IPS DF 4.7 (cell line): ENCODE data around the gene PTGIS.

Source experiments
- DNase-seq: peaks from one replicate; pipeline ENCODE4 v3.0.0-alpha.2; 2013; ENCODE audit warnings: low spot score; ENCODE audit errors: extremely low read depth

Gene PTGIS

DNA sequence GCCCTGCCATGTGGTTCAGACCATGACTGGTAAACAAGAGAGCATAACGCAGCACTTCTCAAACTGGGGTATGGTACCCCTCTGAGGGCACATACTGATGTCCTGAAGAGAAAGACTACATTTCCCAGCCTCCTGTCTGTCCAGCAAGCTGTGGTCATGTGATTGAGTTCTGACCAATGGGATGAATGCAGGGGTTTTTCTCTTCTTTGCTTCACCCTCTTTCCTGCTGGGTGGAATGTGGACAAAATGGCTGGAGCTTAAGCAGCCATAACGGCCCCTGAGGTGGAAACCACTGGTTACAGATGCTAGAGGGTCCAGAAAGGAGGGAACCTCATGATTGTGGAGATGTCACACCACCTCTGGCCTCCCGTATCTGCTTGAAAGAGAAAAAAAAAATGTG is 66.0 kb downstream of the PTGIS start:
- no peak for DNase-seq

DNA sequence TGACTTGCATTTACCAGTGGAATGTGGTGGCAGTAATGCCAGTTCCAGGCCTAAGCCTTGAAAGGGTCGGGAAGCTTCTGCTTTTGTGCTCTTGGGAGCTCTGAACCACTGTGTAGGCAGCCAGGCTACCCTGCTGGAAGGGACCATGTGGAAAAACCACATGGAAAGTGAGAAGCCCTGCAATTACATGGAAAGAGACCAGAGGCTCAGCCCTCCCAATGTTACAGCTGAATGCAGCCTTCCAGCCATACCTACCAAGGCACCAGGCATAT is 70.6 kb downstream of the PTGIS start:
- no peak for DNase-seq

- DNase-seq, result no peak
These were observed 71.2 kb downstream of the PTGIS start for GRCh38 chr20:49496553-49497397.

DNA sequence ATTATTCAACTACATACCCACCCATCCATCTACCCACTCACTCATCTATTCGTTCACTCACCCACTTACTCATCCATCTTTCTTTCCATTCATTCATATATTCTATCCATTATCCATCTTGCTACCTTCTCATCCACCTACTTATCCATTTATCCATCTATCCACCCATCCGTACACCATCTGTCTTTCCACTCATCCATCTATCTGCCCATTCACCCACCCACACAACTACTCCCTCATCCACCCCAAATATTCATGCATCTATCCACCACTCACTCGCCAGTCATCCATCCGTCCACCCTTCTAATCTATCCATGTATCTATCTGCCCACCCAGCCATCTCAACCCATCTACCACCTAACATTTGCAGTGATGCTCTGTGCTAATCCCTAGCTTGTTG is 71.9 kb downstream of the PTGIS start:
- DNase-seq, result no peak

DNA sequence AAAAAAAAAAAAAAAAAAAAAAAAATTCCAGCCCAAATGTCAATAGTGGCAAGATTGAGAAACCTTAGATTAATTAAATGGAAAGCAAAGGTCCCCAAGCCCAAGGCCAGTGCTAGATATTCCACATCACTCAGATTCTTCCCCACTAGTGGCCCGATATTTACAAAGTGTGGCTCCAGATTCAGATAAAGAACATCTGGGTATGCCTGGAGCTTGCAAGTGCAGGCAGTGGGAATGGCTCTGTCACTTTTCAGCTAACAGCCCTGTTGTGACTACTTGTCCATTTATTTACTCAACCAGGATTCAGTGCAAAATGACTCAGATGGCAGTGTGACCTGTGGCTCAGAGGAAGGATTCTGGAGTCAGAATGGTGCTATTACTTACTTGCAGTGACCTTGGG is 77.2 kb downstream of the PTGIS start:
- no peak for DNase-seq

DNA sequence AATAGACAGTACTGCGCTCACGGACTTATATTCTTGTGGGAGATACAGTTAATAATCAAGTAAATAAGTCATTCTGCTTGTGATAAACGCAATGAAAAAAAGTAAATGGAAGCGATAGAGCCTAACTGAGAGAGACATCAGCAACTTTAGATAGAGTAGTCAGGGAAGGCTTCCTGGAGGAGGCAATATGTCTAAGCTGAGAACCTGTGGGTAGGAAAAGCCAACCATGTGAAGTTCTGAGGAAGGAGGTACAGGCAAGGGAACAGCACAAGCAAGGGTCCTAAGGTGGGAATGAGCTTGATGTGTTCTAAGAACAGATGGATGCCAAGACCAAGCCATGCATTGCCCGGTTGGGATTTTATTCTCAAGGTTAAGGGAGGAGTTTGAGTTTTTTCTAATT is 78.2 kb downstream of the PTGIS start:
- DNase-seq, result no peak

- DNase-seq, result no peak
These were observed 81.9 kb downstream of the PTGIS start for GRCh38 chr20:49486064-49486463.

- no peak for DNase-seq
These were observed 82.4 kb downstream of the PTGIS start for GRCh38 chr20:49485563-49485962.

DNA sequence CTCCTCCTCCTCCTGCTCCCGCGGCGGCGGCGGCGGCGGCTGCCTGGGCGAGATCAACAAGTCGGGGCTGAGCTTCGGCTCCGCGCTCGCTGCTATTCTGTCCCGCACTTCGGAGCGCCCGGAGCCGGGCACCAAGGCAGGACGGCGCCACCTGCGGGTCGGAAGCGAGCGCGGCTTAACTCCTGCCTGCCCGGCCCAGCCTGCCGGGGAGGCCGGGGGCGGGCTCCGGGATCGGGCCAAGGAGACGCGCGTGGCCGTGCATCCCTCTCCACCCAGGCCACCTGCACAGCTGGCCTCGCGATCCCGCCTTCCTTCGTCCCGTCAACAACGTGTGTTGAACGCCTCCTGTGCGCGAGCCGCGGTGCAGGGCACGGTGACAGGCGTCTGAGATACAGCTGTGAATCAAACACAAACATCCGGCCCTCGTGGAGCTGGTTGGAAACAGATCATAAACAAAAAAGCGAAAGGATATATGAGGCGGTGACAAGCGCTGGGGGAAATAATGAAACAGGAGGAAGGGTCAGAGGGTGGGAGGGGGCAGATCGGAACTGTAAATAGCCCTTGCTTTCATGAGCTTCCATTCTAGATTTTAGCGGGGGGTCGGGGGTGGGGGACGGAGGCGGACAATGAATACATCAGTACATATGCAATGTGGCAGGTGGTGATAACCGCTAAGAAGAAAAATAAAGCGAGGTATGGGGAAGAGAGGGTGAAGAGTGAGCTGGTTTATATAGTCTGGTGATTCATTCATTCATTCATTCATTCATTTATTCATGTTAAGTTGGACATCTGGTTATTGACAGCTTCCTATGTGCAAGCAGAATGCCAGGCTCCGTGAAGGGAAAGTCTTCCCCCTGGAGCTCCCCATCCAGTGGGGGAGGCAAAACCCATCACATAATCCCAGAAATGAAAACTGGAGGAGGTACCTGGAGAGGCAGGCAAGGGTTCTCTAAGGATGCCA is 83.5 kb downstream of the PTGIS start:
- no peak for DNase-seq

GRCh38 chr20:49483696-49484123 is 84.2 kb downstream of the PTGIS start:
- DNase-seq, result no peak

DNA sequence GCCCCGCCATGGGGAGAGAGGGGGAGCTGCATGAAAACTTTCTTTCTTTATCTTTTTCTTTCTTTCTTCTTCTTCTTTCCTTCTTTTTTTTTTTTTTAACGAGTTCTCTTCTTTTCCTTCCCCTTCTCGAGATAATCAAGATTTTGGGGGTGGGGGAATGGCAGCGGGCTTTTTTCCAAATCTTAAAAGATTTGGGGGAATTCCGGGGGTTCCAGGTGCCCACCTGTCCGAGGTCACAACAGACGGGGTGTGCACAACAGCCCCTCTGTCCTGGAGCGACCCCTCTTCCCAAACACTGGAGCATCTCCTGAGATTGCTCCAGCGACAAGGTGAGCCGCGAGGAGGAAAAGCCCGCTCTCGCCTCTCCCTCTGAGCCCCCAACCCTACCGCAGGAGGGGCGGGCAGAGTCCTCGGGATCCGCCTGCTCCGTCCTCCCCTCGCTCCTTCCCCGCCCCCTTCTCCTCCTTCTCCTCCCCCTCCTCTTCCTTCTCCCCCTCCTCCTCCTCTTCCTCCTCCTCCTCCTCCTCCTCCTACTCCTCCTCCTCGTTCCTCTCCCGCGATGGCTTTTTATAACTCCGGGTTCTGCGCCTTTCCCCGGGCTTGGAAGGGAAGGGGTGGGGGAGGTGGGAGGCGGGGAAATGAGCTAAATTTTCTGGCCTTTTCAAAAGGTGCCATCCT is 84.8 kb downstream of the PTGIS start:
- no peak for DNase-seq

DNA sequence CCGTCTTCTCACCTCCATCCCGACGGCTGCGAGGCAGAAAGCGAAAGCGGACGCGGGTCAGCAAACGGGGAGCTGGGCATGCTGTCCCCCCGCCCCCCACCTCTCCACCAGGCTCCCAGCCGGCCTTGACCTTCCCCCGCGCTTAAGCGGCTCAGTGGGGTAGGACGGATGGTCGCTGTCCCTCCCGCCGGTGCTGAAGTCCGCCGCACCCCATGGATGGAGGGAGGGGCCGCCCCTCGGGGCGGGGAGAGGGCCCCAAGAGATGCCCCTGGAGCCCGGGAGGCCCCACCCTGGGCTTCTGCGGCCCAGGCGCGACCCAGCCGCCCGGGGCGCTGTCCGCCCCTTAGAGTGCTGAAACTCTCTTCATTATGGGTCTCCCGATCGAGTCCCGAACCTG is 85.3 kb downstream of the PTGIS start, which contains the start of gene KCNB1:
TSS of gene KCNB1 (minus strand) at position 48 of the 397 bp plus-strand sequence. CDS start 188 bp downstream, outside the sequence.
- no peak for DNase-seq

DNA sequence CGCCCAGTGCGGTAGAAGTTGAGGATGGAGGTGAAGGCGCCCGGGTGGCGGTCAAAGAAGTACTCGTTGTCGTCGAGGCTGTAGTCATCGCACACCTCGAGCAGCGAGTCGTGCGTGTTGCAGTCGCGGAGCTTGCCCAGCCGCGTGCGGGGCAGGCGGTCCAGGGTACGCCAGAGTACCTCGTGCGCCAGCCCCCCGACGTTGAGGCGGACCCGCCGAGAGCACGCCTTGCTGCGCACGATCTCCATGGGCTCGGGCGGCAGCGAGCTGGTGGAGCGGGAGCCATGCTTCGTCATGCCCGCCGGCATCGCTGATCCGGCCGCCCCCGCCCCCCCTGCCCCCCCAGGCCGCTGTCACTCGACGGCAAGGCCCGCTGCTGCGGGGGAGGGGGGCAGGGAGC is 85.8 kb downstream of the PTGIS start:
- DNase-seq, result no peak

DNA sequence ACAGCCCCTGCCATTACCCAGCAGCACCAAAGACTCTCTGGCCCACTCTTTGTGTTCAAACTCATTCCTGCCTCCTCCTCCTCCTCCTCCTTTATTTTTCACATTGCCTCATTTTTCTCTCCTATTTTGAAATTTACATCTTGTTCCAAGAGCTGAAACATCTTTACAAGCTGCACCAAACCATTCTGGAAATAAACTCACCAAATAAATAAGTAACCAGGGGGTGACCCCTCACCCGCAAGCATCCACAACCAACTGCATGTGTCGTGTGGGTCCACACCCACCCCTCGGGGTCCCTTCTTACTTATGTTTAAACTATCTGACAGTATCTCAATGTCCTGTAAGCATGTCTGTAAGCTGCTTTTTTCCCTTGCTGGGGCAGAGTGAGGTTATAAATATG is 86.8 kb downstream of the PTGIS start:
- DNase-seq, result no peak

DNA sequence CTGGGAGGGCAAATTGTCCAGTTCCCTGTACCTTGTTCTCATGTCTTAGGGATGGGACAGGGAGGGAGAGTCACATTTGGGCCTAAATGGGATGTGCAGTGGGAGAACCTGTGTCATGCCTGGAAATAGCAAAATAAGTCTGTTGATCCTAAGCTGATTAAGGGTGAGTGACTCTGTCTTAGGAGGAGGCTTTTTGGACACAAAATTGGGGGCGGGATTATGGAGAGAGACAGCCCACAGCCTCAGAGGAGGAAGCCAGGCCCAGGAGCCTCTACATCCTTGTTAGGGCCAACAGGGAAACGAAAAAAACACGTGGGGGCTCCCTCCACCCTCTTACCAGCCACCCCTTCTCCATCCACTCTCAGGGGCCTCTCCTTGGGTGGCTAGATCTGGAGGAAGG is 87.7 kb downstream of the PTGIS start:
- no peak for DNase-seq

DNA sequence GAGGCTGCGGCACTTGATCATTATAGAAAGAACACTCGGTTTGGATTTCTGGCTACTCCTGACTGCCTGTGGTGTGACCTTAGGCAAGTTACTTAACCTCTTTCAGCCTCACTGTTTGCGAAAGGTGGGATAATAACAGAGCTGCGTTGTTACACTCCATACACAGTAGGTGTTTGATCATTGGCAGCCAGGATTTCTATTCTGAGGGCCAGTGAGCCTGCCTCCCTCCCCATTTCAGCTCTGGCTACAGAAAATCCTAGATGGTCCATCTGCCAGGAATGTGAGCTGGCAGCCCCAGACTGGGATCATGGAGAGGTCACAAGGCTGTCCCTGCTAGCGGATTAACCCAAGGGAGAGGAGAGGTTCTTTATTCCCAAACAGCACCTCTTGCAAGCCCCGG is 88.2 kb downstream of the PTGIS start:
- no peak for DNase-seq

GRCh38 chr20:49478754-49479689 is 88.9 kb downstream of the PTGIS start:
- DNase-seq, result no peak

DNA sequence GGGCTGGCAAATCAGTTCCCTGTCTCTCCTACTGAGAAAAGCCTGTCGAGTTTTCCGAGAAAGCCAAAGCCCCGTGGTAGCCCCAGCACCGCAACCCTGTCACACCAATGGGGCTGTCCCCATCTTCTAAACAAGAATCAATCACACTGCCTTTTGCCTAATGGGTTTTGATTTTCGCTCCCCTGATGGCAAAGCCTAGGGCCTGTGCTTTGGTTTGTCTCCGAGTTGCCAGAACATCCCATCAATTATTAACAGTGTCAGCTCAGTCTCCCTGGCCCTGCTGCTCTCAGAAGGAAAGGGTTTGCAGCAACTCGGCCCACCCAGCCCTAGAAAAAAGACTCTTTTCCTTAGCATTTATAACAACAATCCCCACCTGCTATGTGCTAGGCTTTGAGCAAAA is 89.7 kb downstream of the PTGIS start:
- DNase-seq, result no peak

DNA sequence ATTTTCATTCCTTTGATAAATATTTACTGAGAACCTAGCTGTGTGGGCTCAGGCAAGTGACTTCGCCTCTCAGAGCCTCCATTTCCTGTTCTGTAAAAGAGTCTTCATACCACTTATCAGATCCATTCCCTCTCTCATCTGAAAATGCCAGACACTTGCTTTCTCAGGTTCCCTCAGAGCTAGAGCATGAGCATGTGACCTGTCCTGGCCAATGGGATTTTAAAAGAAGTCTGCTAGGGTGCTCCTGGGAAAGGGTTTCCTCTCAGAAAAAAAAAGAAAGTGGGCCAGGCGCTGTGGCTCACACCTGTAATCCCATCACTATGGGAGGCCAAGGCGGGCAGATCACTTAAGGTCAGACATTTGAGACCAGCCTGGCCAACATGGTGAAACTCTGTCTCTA is 90.7 kb downstream of the PTGIS start:
- DNase-seq, result no peak

- no peak for DNase-seq
These were observed 92.0 kb downstream of the PTGIS start for GRCh38 chr20:49476016-49476355.
